HL-60/S4 treated with retinoic acid at 250 ng/mL for 4 days and 3 days (cell line): Measurements from ENCODE around the gene KCTD20.

ENCODE experiments used
- in situ Hi-C: fragments of 300-500 bp; cut with MboI; formaldehyde crosslinking; loops from 2 replicates; pipeline ENCODE4 v1.7.0; 2022; ENCODE audit warnings: low sequenced_read_pairs

The KCTD20 gene

DNA sequence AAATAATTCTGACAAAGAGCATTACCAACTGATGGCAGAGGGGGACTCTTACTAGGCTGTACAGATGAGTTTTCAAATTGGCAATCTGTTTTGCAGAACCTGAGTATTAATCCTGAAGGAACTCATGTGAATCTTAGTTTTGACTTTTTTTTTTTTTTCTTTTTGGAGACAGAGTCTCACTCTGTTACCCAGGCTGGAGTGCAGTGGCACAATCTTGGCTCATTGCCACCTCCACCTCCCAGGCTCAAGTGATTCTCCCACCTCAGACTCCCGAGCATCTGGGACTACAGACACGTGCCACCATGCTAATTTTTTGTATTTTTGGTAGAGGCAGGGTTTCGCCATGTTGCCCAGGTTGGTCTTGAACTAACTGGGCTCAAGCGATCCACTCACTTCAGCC, 49.3 kb downstream of the KCTD20 start:
- in situ Hi-C loops = no loop called here

DNA sequence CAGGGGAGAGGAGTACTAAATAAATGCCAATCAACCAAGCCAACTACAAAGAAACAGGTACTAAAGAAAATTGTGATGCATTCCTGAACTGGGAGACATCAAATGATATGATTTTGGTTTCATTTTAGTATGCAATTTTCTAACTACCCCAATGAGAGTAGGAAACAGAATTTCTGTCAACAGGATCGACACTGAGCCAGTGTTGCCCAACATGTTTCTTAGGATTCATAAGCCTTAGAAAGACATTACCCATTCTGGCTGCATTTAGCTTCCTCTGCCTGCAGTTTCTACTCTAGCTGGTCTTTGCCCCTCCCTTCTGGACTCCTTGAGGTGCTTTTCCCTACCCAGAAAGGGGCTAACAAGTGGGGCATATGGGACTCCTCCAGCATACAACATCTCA, 49.8 kb downstream of the KCTD20 start:
- in situ Hi-C loops = no loop called here

DNA sequence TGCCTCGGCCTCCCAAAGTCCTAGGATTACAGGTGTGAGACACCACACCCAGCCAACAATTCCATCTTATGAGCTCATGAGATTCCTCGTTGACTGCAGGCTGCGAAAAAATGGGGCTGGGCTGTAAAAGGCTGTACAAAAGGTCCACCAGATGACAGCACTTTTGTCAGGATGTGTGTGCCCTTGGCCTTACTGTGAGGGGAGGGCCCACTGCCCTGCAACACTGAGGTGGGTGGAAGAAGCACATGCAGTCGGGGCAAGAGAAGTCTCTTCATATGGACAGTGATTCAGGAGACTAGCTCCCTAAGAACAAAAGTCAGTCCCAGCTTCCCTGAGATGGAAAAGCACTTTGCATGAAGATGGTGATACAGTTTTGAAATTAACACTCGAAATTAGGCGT, 50.5 kb downstream of the KCTD20 start:
- in situ Hi-C loops = no loop called here

DNA sequence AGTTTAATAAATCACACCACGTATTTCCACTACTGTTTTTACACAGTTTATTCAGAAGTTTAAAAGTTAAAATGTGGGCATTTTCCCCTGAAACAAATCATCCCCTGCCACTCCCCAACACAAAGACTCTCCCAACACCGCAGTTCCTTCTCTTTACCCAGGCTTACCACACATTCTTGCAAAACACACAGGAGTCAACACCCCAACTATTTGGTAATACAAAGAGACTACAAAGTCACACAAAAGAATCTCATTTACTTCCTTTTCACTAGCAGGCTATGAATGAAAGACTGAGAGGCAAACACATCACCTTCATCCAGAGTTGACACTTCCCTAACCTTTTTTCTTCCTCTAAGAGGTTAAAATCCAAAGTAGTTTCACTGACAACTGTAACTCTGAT, 51.1 kb downstream of the KCTD20 start:
- in situ Hi-C loops = no loop called here

DNA sequence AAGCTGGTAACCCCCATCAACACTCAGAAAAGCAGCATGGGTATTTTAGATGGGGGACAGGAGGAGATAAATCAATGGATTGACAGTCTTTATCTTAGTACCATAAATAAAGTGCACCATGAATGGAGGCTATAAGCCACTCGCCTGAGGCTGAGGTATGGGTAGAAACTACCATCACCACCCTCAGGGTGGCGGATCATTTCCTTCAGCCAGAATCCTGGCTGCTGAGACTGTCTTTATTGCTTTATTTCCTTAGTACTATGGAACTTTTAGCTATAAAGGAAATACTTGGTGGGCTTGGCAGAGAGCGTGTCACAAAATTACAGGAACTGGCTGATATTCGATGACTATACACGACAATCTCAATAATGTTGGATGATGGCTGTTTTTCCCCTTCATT, 52.3 kb downstream of the KCTD20 start:
- in situ Hi-C loops = no loop called here

DNA sequence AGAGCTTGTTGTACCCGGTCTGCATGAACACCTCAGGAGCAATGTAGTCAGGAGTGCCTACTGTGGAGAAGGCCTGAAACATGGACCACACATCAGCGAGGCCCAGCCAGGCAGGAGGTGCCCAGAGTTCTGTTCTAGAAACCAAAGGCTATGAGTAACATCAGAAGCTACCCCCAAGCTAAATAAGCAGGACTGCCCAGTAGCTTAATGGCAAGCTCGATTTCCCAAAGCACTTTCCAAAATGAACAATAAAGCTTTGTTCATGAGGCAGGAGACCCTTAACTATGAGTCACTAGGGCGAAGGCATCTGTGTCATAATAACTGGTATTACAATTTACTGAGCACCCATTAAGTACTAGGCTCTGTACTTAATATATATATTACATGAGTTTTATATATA, 57.1 kb downstream of the KCTD20 start:
- in situ Hi-C loops = no loop called here

DNA sequence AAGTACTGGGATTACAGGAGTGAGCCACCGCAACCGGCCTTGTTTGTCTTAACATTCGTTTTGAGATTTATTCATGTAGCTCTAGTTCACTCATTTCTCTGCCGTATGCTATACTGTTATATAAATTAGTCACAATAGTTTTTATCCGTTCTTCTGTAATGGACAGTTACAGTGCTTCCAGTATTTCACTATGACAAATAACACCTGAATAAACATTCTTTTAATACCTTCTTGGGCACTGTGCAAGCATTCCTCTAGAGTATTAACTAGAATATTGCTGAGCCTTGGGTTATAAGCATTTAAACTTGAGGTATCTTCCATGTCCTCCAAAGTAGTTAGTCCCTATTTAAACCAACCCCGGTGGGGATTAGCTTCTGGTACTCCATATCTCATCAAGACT, 58.9 kb downstream of the KCTD20 start:
- in situ Hi-C loops = no loop called here

DNA sequence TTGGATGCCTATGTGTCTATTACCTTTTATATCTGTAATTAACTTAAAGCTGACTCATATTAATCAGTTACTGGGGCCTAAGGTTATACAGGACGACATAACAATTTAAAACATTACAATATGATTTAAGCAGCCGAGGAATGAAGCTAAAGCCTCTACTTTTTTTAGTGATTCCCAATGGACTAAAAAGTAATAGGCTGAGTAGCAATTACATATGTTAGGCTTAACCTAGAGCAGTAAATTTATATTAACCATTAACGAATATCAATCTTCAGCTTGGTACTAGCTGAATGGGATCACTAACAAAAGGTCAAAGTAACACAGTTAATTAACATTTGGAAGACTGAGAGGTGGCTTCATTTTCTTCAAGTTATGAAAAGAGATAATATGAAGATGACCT, 61.4 kb downstream of the KCTD20 start:
- in situ Hi-C loops = no loop called here

DNA sequence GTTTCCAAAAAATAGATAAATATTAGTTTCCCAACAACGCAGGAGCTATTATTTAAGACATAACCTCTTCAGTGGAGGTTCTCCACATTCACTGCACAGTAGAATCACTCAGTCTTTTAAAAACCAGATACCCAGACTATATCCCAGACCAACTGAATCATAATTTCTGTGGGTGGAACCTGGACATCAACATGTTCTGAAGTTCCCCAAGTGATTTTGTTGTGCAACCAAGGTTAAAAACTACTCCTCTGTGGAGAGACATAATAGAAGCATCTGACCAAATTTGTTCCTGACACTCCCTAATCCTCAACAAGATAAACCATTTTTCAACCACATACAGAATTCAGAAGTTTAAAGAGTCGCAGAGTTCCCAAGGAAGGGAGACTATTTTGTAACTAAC, 62.2 kb downstream of the KCTD20 start:
- in situ Hi-C loops = no loop called here

DNA sequence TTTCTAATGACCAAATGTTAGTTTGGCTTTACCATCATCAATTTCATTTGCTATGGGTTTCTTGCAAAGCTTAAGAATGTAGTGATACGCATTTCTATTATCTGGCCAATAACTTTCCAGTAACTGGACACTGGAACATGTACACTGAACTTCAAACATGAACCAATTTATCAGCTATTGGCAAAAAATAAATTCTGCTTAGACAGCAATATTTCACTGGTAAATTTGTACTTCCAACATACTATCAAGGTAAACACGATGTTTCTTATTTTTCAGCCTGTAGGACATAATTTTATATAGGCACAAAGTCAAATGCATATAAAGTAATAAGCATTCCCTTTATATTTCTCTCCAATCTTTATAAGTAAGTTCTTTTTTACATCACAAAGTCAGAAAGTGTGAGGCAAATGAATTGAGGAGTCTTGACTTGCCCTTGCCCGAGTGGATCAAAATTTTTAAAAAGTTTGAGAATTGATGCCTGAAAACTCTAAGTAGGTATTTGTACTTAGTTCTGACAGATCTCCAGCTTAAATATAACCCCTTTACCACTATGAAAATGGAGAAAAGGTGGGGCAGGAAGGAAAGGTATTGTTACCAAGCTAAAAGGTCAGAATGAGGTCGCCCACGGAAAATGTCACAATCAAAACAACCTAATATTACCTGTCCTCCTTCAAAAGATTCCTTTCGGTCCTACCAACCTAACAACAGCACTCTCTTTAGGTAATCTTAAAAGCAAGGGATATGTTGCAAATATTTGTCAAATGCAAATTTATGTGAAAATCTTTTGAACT, 63.1 kb downstream of the KCTD20 start:
- in situ Hi-C loops = no loop called here

DNA sequence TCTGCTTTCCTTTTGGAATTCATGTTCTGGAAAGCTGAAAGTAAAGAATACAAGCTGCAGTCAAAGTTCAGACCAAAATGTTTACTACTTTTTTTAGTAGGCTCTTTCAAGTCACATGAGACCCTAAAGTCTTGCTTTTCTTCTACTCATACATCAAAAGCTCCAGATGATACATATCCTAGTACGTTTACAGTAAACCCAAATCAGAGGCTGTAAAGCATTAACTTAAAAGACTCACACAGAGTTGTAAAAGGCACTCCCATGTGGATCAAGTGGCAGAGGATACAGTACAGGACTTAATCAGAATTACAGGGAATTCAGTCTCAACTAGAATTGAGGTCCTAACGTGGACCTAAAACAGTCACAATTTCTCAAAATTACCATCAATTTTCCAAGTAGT, 63.8 kb downstream of the KCTD20 start:
- in situ Hi-C loops = no loop called here

DNA sequence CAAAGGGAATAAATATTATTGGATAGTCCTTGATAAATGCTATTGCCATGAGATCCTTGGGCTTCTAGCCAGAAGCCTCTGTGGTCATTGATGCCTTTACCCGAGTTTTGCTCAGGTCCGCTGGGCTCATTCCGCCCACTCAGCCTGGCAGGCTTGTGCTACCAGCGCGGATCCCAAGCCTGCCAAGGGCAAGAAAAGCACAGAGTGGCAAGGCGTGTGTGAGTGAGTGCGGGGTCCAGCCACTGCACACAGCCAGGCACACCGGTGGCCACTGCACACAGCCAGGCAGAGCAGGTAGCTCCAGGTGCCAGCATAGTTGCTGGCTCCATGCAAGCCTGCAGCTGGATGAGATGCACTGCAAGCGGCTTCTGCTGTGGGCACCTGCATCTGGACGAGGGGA, 65.7 kb downstream of the KCTD20 start:
- in situ Hi-C loops = no loop called here

DNA sequence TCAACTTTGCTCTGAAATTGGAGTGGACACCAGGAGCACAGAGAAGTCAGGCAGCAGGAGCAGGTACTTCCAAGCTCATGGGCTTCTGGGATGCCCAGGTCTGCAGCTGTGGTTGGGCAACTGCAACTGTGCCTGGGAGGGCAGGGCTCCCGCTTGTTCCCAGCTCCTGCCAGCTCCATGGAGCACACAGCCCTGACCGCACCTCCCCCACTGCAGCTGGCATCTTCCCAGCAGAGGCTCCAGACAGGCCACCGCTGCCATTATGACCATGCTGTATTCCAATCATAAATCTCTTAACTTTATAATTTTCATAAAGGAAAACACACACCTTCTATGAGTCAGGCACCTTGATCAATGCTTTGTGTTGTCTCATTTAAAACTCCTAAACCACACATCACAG, 67.6 kb downstream of the KCTD20 start:
- in situ Hi-C loops = no loop called here

DNA sequence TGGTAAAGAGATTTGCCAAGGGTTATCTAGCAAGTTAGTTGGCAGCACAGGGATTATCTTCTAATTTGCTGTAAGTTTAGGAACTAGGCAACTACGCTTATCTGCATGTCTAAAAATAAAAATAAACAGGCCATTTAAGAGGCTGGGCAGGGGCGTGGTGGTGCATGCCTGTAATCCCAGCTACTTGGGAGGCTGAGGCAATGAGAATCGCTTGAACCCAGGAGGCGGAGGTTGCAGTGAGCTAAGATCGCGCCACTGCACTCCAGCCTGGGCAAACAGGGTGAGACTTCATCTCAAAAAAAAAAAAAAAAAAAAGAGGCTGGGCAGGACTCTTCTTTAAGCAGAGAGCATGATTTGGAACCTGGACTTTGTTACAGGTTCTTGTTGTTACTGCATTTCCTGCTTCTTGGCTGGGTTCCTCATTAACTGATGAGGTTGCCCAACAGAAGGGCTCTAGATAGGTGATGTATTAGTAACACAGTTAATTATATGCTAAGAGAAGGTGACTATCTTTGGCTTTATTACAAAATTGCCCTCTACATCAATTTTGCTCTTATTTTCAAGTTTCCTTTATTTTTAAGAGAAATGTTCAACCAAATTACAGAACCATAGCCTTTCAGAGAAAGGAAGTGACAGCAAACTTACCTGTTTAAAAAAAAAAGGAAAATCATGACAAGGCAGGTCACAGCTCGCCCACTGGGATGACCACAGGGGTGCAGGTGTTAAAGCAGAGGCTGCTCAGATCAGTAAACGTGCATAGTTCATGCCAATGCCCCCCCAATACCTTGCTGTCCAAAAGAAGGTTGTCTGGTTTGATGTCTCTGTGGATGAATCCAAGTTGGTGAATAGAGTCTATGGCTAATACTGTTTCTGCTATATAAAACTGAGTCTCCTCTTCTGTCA, 72.0 kb downstream of the KCTD20 start:
- in situ Hi-C loops = no loop called here

DNA sequence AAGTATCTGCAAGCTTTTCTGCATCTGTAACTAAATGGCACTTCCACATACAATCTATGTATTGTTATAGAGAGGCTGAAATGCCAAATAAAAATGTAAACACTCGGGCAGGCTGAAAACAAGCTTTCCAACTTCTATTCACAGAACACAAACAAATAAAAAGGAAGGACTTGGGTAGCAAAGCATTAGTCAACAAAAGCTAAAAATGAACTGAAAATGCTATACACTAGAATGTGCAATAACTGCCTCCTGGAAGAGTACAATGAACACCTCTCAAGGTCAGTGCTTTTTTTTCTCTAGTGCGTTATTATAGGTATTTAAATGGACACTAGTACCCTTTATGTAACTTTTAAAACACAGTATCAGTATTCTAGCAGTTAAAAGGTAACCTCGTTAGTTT, 73.0 kb downstream of the KCTD20 start:
- in situ Hi-C loops = no loop called here

DNA sequence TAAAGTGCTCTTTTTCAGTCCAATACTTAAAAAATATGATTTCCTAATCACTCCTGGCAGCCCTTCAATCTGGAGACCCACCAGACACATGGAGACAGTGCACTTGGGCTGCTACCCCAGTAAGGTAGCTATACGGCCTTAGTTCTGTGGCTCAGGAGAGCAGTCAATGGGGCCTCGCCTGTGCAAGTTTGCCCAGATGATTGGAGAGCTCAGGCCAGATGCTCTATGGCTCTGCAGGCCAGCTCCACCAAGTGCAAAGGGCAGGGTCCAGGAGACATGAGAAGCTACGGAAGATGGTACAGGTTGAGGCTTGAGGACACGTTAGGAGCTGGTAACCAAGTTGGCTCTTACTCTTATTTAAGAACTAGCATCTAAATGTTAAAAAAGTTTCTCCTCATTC, 73.8 kb downstream of the KCTD20 start:
- in situ Hi-C loops = no loop called here

DNA sequence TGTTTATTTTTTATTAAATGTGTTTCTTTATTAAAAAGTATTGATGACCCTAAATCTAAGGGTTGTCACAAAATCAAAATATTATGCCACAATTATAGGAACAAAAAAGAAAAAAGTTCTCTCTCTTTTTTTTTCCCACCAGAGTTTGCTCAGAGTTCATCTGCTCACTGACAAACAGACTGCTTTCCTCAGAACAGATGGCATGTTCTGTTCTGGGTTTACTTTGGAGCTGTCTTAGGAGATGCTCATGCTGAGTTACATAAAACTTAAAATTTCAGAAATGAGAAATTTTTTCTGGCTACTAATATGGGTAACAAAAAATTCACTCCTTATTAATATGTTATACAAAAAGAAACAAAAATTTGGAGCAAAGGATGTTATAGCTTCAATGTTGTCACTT, 74.2 kb downstream of the KCTD20 start:
- in situ Hi-C loops = no loop called here

DNA sequence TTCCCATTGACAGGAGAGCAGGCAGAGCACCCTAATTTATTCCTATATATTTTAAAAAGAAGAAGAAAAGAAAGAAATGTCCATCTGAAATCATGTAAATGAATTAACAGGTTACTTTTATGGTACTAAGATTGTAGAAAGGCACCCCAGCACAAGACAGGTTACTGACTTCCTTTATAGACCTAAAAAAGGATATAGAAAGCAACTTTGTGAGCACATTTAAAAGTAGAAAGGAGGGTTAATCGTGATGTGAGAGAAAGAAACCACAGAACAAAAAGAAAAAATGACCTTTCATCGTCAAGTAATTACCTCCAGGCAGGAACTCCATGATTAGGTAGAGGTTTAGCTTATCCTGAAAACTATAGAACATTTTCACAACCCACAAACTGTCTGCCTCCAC, 74.6 kb downstream of the KCTD20 start:
- in situ Hi-C loops = no loop called here

DNA sequence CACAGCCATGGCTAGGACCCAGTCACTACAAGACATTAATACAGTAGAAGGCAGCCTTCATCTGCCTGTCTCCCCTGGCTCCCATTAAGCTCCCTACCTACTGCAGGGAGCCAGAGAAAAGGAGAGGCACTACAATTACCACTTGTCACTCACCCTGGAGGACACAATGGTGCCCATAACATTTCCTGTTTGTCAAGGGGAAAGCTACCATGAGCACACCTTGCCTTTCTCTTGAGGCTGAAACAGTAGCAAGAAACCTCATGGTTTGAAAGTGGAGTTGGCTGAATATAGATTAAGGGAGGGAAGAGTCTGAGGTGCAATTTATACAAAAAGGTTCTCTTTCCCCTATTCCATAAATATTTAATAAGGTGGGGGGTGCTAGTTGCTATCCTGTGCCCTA, 76.6 kb downstream of the KCTD20 start:
- in situ Hi-C loops = no loop called here

DNA sequence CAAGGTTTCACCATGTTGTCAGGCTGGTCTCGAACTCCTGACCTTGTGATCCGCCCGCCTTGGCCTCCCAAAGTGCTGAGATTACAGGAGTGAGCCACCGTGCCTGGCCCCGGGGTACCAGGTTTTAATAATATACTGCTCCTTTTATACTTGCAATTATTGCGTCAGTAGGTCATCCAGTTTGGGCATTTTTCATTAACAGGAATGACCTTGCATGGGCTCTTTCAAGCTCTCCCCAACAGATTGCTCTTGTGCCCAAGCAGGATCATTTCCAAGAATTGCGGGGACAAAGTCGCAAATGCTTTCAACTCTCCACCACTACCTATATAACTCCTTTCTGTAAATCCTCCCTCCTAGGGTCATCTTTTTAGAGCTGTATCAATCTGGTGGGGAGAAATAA, 80.7 kb downstream of the KCTD20 start:
- in situ Hi-C loops = no loop called here

DNA sequence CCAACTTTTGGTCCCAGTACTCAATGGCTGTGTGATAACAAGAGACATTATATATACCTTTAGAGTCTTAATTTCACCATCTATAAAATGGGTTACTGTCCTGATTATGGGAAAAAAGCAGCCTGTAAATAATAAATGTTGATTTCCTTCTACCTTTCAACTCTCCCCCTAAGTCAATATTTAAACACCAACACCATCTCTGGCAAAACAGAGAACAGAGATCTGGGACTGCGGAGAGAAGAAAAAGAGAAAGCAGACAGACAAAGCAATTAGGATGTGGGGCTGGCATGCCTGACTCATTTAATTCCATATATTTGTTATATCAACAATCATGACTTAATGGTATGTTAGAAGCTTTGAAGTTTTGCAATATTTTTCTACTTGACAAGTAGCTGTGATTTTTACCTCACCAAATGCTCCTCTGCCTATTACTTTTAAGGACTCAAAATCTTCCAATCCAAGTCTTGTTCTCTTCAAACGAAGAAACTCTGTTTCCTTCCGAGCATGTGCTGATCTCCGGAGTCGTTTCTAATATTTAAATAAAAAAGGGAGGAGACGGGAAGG, 81.2 kb downstream of the KCTD20 start:
- in situ Hi-C loops = no loop called here

DNA sequence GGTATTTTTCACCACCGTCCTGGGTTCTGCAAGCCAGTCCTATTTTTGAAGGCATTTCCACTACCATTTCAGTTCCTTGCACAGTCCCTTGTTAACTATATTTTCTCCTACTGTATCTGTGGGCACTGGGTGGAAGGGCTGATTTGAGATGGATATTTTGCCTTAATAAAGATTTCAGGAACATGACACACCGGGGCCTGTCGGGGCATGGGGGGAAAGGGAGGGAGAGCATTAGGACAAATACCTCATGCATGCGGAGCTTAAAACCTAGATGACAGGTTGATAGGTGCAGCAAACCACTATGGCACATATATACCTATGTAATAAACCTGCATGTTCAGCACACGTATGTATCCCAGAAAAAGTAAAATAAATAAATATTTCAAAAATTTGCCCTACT, 82.1 kb downstream of the KCTD20 start:
- in situ Hi-C loops = no loop called here
